ENCODE measurements around the gene CALHM3. TPM values are rescaled to one million over a fixed set of nuclear protein-coding genes. Genes with fewer than 3 reads are reported as not detected.

Gene CALHM3
- total and polyA plus RNA-seq, 2 donors from 2014 or later, result not detected

DNA sequence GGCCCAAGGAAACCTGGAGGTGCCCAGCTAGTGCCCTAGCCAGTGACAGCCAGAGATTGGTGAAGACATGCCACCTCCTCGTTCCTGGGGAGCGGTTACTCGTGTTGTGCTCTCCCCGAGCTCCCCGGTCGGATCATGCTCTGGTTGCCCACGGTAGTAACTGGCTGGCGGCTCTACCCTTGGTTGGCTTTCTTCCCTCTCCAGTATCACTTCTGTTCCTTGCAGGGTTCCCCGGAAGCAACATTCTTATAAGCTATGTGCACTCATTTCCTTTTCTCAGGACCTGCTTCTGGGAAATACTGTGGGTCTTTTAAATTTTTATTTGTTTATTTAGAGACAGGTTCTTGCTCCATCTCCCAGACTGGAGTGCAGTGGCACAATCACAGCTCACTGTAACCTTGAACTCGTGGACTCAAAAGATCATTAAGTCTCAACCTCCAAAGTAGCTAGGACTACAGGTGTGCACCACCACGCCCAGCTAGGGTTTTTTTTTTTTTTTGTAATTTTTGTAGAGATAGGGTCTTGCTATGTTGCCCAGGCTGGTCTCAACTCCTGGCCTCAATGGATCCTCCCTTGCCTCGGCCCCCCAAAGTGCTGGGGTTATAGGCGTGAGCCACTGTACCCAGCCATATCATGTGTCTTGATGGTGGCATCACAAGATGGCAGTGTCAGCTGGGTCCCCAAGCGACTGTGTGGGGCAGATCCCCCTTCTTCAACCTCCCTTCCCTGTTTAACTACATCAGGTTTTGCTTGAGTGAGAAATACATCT, 13.4 kb downstream of the CALHM3 start:
- TF ChIP-seq, protein P1, sequence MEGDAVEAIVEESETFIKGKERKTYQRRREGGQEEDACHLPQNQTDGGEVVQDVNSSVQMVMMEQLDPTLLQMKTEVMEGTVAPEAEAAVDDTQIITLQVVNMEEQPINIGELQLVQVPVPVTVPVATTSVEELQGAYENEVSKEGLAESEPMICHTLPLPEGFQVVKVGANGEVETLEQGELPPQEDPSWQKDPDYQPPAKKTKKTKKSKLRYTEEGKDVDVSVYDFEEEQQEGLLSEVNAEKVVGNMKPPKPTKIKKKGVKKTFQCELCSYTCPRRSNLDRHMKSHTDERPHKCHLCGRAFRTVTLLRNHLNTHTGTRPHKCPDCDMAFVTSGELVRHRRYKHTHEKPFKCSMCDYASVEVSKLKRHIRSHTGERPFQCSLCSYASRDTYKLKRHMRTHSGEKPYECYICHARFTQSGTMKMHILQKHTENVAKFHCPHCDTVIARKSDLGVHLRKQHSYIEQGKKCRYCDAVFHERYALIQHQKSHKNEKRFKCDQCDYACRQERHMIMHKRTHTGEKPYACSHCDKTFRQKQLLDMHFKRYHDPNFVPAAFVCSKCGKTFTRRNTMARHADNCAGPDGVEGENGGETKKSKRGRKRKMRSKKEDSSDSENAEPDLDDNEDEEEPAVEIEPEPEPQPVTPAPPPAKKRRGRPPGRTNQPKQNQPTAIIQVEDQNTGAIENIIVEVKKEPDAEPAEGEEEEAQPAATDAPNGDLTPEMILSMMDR (IDR thresholded peaks at IDR 0.05; ENCODE audit: borderline replicate concordance, extremely low read depth, insufficient read depth), result no peak
- no peaks in the 10 kb centered on the region for H3K9me3 ChIP-seq (ENCODE audit: control insufficient read depth in 2 of 3, insufficient read depth in 1 of 3, low read length in 3 of 3)
- no peak overlapping the region for H3K27ac ChIP-seq (ENCODE audit: low read depth in 2 of 2, low read length in 2 of 2)
- FAIRE-seq (no peak), DNase-seq (no peak)
- no peak overlapping the region for H3K9ac ChIP-seq (ENCODE audit: low read length in 3 of 3)
- no peak overlapping the region for H3K4me3 ChIP-seq (ENCODE audit: low read length in 3 of 3)
- no peaks in the 10 kb centered on the region for H3K36me3 ChIP-seq (ENCODE audit: control insufficient read depth in 2 of 3, insufficient read depth in 3 of 3, low read length in 3 of 3)
- intact Hi-C loops (cut with DNase I), result no loop called here
- H3K27me3 ChIP-seq (ENCODE audit: control insufficient read depth, insufficient read depth, low read length), result no peaks in the 10 kb centered on the region
- no peaks in the 10 kb centered on the region for H3K4me1 ChIP-seq (ENCODE audit: control insufficient read depth in 2 of 3, insufficient read depth in 2 of 3, low read depth in 1 of 3, low read length in 3 of 3)

DNA sequence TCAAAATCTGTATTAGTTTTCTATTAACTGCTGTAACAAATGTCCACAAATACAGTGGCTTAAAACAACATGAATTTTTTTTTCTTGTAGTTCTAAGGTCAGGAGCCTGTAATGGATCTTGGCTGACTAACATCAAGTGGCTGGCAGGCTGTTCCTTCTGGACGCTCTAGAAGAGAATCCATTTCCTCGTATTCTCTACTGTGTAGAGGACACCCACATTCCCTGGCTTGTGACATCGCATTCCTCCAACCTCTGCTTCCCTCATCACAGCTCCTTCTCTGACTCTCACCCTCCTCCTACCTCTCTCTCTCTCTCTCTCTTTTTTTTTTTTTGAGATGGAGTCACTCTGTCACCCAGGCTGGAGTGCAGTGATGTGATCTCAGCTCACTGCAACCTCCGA, 15.5 kb downstream of the CALHM3 start:
- Histone ChIP-seq H3K4me1 (ENCODE audit: control insufficient read depth in 2 of 3, insufficient read depth in 2 of 3, low read depth in 1 of 3, low read length in 3 of 3) (no peaks in the 10 kb centered on the region), H3K9ac (ENCODE audit: low read length in 3 of 3) (no peak overlapping the region), H3K9me3 (ENCODE audit: control insufficient read depth in 2 of 3, insufficient read depth in 1 of 3, low read length in 3 of 3) (no peaks in the 10 kb centered on the region), H3K36me3 (ENCODE audit: control insufficient read depth in 2 of 3, insufficient read depth in 3 of 3, low read length in 3 of 3) (no peaks in the 10 kb centered on the region), H3K27ac (ENCODE audit: low read depth in 2 of 2, low read length in 2 of 2) (no peak overlapping the region), H3K4me3 (ENCODE audit: low read length in 3 of 3) (no peak overlapping the region), H3K27me3 (ENCODE audit: control insufficient read depth, insufficient read depth, low read length) (no peaks in the 10 kb centered on the region)
- DNase-seq, result no peak
- intact Hi-C loops (cut with DNase I), result no loop called here
- TF ChIP-seq, protein P1 (IDR thresholded peaks at IDR 0.05; ENCODE audit: borderline replicate concordance, extremely low read depth, insufficient read depth), result no peak
- FAIRE-seq, result no peak

- no peak overlapping the region for H3K27ac ChIP-seq (ENCODE audit: low read depth in 2 of 2, low read length in 2 of 2)
- DNase-seq (peak in 2 of 5 donors; percentile 8 to 26), FAIRE-seq (no peak)
- H3K36me3 ChIP-seq (ENCODE audit: control insufficient read depth in 2 of 3, insufficient read depth in 3 of 3, low read length in 3 of 3), result no peaks in the 10 kb centered on the region
- intact Hi-C loops (cut with DNase I), result no loop called here
- no peak overlapping the region for H3K9ac ChIP-seq (ENCODE audit: low read length in 3 of 3)
- H3K4me1 ChIP-seq (ENCODE audit: control insufficient read depth in 2 of 3, insufficient read depth in 2 of 3, low read depth in 1 of 3, low read length in 3 of 3), result no peaks in the 10 kb centered on the region
- no peak overlapping the region for H3K4me3 ChIP-seq (ENCODE audit: low read length in 3 of 3)
- no peaks in the 10 kb centered on the region for H3K9me3 ChIP-seq (ENCODE audit: control insufficient read depth in 2 of 3, insufficient read depth in 1 of 3, low read length in 3 of 3)
- H3K27me3 ChIP-seq (ENCODE audit: control insufficient read depth, insufficient read depth, low read length), result no peaks in the 10 kb centered on the region
- TF ChIP-seq, protein P1 (IDR thresholded peaks at IDR 0.05; ENCODE audit: borderline replicate concordance, extremely low read depth, insufficient read depth), result no peak
These were observed 19.4 kb downstream of the CALHM3 start for GRCh38 chr10:103459615-103460014.

Data from kidney (tissue), 14 donors.